GM21529 (cell line): ENCODE results near the gene RAB28.

Source experiments
- ATAC-seq: cut with Tn5 transposase; IDR thresholded peaks from one replicate; pipeline ENCODE4 v1.9.1; 2021; ENCODE audit not compliant: unreplicated experiment

RAB28 gene

GRCh38 chr4:13511101-13511500 is 27.0 kb upstream of the RAB28 start:
- ATAC-seq: no peak

GRCh38 chr4:13509442-13509841 is 25.3 kb upstream of the RAB28 start:
- ATAC-seq: no peak

GRCh38 chr4:13504374-13504773 is 20.2 kb upstream of the RAB28 start:
- ATAC-seq: no peak

- ATAC-seq: no peak
Measured at GRCh38 chr4:13498469-13498868, 14.3 kb upstream of the RAB28 start.

GRCh38 chr4:13496605-13497004 is 12.5 kb upstream of the RAB28 start:
- no peak for ATAC-seq

- no peak for ATAC-seq
Measured at GRCh38 chr4:13495753-13496152, 11.6 kb upstream of the RAB28 start.

- ATAC-seq: no peak
Measured at GRCh38 chr4:13493793-13494192, 9.7 kb upstream of the RAB28 start.

GRCh38 chr4:13492747-13493146 is 8.6 kb upstream of the RAB28 start:
- ATAC-seq: no peak

- ATAC-seq: peak; percentile 31
Measured at GRCh38 chr4:13484749-13485221, 645 bp upstream of the RAB28 start.

- ATAC-seq: peak; percentile 17
Measured at GRCh38 chr4:13483768-13484121, 395 bp downstream of the RAB28 start.

- peak; percentile 4 for ATAC-seq
Measured at GRCh38 chr4:13483136-13483767, 888 bp downstream of the RAB28 start.

- ATAC-seq: no peak
Measured at GRCh38 chr4:13481569-13481968, 2.6 kb downstream of the RAB28 start.

GRCh38 chr4:13478707-13479106 is 5.4 kb downstream of the RAB28 start:
- no peak for ATAC-seq

GRCh38 chr4:13478131-13478530 is 6.0 kb downstream of the RAB28 start:
- no peak for ATAC-seq

GRCh38 chr4:13476915-13477314 is 7.2 kb downstream of the RAB28 start:
- peak; percentile 83 for ATAC-seq

- no peak for ATAC-seq
Measured at GRCh38 chr4:13476152-13476551, 8.0 kb downstream of the RAB28 start.

GRCh38 chr4:13471400-13471799 is 12.7 kb downstream of the RAB28 start:
- ATAC-seq: no peak

GRCh38 chr4:13470379-13470778 is 13.8 kb downstream of the RAB28 start:
- no peak for ATAC-seq

GRCh38 chr4:13464973-13465372 is 19.2 kb downstream of the RAB28 start:
- no peak for ATAC-seq

- ATAC-seq: no peak
Measured at GRCh38 chr4:13464543-13464942, 19.6 kb downstream of the RAB28 start.

GRCh38 chr4:13461191-13461905 is 22.8 kb downstream of the RAB28 start:
- no peak for ATAC-seq

GRCh38 chr4:13455411-13455810 is 28.7 kb downstream of the RAB28 start:
- ATAC-seq: no peak

GRCh38 chr4:13454786-13455185 is 29.4 kb downstream of the RAB28 start:
- no peak for ATAC-seq
